GM12878 (cell line): Measurements from ENCODE around the gene TNFSF12. TPM values are rescaled to one million over a fixed set of nuclear protein-coding genes. Genes with fewer than 3 reads are reported as not detected.

ENCODE experiments used
- ATAC-seq: fragments of 200-7000 bp; cut with Tn5 transposase; 3 replicates; pipeline ENCODE4 v1.9.1; 2020; ENCODE audit warnings: mild to moderate bottlenecking, moderate library complexity
- BruUV-seq: library from RNA; stranded (reverse); fragments of 400-500 nt; replicated peaks from 2 replicates; lab custom pipeline; 2021; lab: Mats Ljungman, UMichigan
- CTCF ChIA-PET: fragments of 300-600 bp; sonication (Branson Sonifier 250); formaldehyde crosslinking; extraction: SDS; loops from one replicate; lab custom pipeline; 2021; ENCODE audit warnings: inconsistent platforms; lab: Yijun Ruan, JAX
- POLR2A ChIA-PET: fragments of 350-600 bp; formaldehyde crosslinking; extraction: SDS; loops from one replicate; lab custom pipeline; 2021; ENCODE audit warnings: inconsistent platforms; lab: Charles Lee
- RAD21 ChIA-PET: fragments of 300-600 bp; sonication (Branson Sonifier 250); formaldehyde crosslinking; loops from one replicate; lab custom pipeline; 2023; ENCODE audit warnings: antibody characterized with exemption; ENCODE audit not compliant: unreplicated experiment; lab: Charles Lee
- SMC1A ChIA-PET: fragments of 300-600 bp; sonication (Branson Sonifier 250); formaldehyde crosslinking; loops from one replicate; lab custom pipeline; 2023; ENCODE audit not compliant: unreplicated experiment, uncharacterized antibody; lab: Charles Lee
- DNase-seq: peaks from one replicate; pipeline ENCODE4 v3.0.0-alpha.2; 2011; ENCODE audit warnings: low read depth, low spot score
- FAIRE-seq: peaks from 3 replicates; lab custom pipeline; 2011; peaks lifted over from hg19 to GRCh38; lab: Jason Lieb, UNC
- H2AFZ ChIP-seq: 2 replicates; pipeline ENCODE4 v1.6.0; 2011; ENCODE audit warnings: low read depth, low read length, control low read depth; ENCODE audit not compliant: control insufficient read depth
- H3K27ac ChIP-seq: 2 replicates; pipeline ENCODE4 v1.5.1; 2011; ENCODE audit warnings: control low read depth; ENCODE audit not compliant: control insufficient read depth, insufficient read depth
- H3K27me3 ChIP-seq, 2 experiments: replicated peaks in 1 of 2; 2 replicates each; pipeline versions ENCODE4 v1.6.0 to v1.6.1; 2011; ENCODE audit warnings: low read length in 1 of 2; ENCODE audit not compliant: control insufficient read depth in 2 of 2, insufficient read depth in 2 of 2
- H3K36me3 ChIP-seq, 2 experiments: 2 replicates each; pipeline ENCODE4 v1.5.1; 2011; ENCODE audit warnings: low read length in 1 of 2; ENCODE audit not compliant: control insufficient read depth in 2 of 2, insufficient read depth in 2 of 2
- H3K4me1 ChIP-seq: 2 replicates; pipeline ENCODE4 v1.6.1; 2011; ENCODE audit warnings: mild to moderate bottlenecking, low read length, moderate library complexity, mixed read lengths; ENCODE audit not compliant: control insufficient read depth, insufficient read depth
- H3K4me2 ChIP-seq: 2 replicates; pipeline ENCODE4 v1.6.0; 2011; ENCODE audit warnings: control low read depth; ENCODE audit not compliant: control insufficient read depth, insufficient read depth
- H3K4me3 ChIP-seq: fragments of 200-600 bp; sonication (generic); 2 replicates; pipeline ENCODE4 v1.5.1; 2016
- H3K79me2 ChIP-seq: 2 replicates; pipeline ENCODE4 v1.6.0; 2011; ENCODE audit warnings: low read length; ENCODE audit not compliant: control insufficient read depth, insufficient read depth
- H3K9ac ChIP-seq: 2 replicates; pipeline ENCODE4 v1.8.0; 2011; ENCODE audit warnings: low read length, control low read depth, mixed read lengths; ENCODE audit not compliant: control insufficient read depth, insufficient read depth
- H3K9me3 ChIP-seq: replicated peaks from 3 replicates; pipeline ENCODE4 v1.5.1; 2011; ENCODE audit warnings: mild to moderate bottlenecking, low read length; ENCODE audit not compliant: control insufficient read depth, insufficient read depth
- H4K20me1 ChIP-seq: 2 replicates; pipeline ENCODE4 v1.6.0; 2011; ENCODE audit not compliant: control insufficient read depth, insufficient read depth
- ATF2 ChIP-seq: IDR thresholded peaks from 2 replicates; pipeline ENCODE4 v1.6.1; 2012; ENCODE audit warnings: low read length, inconsistent platforms
- CBX3 ChIP-seq: fragments of 200-600 bp; sonication (generic); IDR thresholded peaks from 2 replicates; pipeline ENCODE4 v1.6.1; 2016; ENCODE audit warnings: low read depth, borderline replicate concordance
- CBX5 ChIP-seq: sonication (generic); IDR thresholded peaks from 2 replicates; pipeline ENCODE4 v1.6.1; 2016; ENCODE audit warnings: low read depth, moderate library complexity, mild to moderate bottlenecking, inconsistent platforms
- CREM ChIP-seq: IDR thresholded peaks from 2 replicates; pipeline ENCODE4 v1.6.1; 2014; ENCODE audit warnings: antibody characterized with exemption, low read depth
- ESRRA ChIP-seq: IDR thresholded peaks from 2 replicates; pipeline ENCODE4 v1.6.1; 2012; ENCODE audit warnings: mild to moderate bottlenecking, low read length, improper control_type of control experiment
- KDM1A ChIP-seq: fragments of 200-600 bp; sonication (generic); IDR thresholded peaks from 2 replicates; pipeline ENCODE4 v1.6.1; 2016; ENCODE audit warnings: borderline replicate concordance
- MAX ChIP-seq: IDR thresholded peaks from 2 replicates; pipeline ENCODE4 v1.6.1; 2012; ENCODE audit warnings: low read depth, low read length, improper control_type of control experiment
- NFXL1 ChIP-seq: fragments of 450-650 bp; IDR thresholded peaks from 2 replicates; pipeline ENCODE4 v1.6.1; 2017; ENCODE audit warnings: antibody characterized with exemption, mild to moderate bottlenecking, borderline replicate concordance
- NKRF ChIP-seq: fragments of 450-650 bp; conservative IDR thresholded peaks from 2 replicates; pipeline ENCODE4 v1.6.1; 2017; ENCODE audit warnings: mild to moderate bottlenecking, moderate library complexity
- NR2C1 ChIP-seq: fragments of 450-650 bp; IDR thresholded peaks from 2 replicates; pipeline ENCODE4 v1.6.1; 2017; ENCODE audit warnings: antibody characterized with exemption, mild to moderate bottlenecking, moderate library complexity
- RELA ChIP-seq: fragments of 450-650 bp; IDR thresholded peaks from 2 replicates; pipeline ENCODE4 v1.8.0; 2014; ENCODE audit warnings: borderline replicate concordance; ENCODE audit not compliant: partially characterized antibody
- SPI1 ChIP-seq: IDR thresholded peaks from 2 replicates; pipeline ENCODE4 v1.6.1; 2011; ENCODE audit warnings: low read depth, mild to moderate bottlenecking, low read length, moderate library complexity, borderline replicate concordance; ENCODE audit not compliant: insufficient read depth
- TBL1XR1 ChIP-seq: IDR thresholded peaks from 2 replicates; pipeline ENCODE4 v1.6.1; 2012; ENCODE audit warnings: low read depth, low read length, improper control_type of control experiment
- TCF7 ChIP-seq: IDR thresholded peaks from 2 replicates; pipeline ENCODE4 v1.6.1; 2014; ENCODE audit warnings: antibody characterized with exemption, borderline replicate concordance
- ZBTB33 ChIP-seq: fragments of 450-650 bp; IDR thresholded peaks from 2 replicates; pipeline ENCODE4 v1.6.1; 2017; ENCODE audit warnings: mild to moderate bottlenecking
- ZNF24 ChIP-seq: fragments of 450-650 bp; IDR thresholded peaks from 2 replicates; pipeline ENCODE4 v1.6.1; 2017; ENCODE audit warnings: antibody characterized with exemption, mild to moderate bottlenecking
- ZZZ3 ChIP-seq: IDR thresholded peaks from 2 replicates; pipeline ENCODE4 v1.6.1; 2011; ENCODE audit warnings: low read depth; ENCODE audit not compliant: control insufficient read depth, insufficient read length
- WGBS: methylation state at CpG from one replicate; pipeline ENCODE4 v1.1.6; 2016; ENCODE audit warnings: low lambda C conversion rate; ENCODE audit not compliant: insufficient replicate concordance, insufficient coverage; ENCODE audit errors: missing lambda C conversion rate; 5-methylcytosine and 5-hydroxymethylcytosine counted together
- in situ Hi-C: fragments of 300-500 bp; cut with MboI; formaldehyde crosslinking; loops from 9 replicates; pipeline ENCODE4 v1.14.3; 2018; ENCODE audit warnings: mixed read lengths
- intact Hi-C: fragments of 100-400 bp; cut with micrococcal nuclease; formaldehyde crosslinking; loops from one replicate; pipeline ENCODE4 v1.14.2; 2022; ENCODE audit not compliant: unreplicated experiment
- polyA plus RNA-seq, 11 experiments: library from polyadenylated mRNA; depleted of rRNA in 4 of 11; unstranded in 6 of 11; stranded (reverse) in 5 of 11; fragments of >200 nt; fragmentation: Nextera tagmentation in 4 of 11; fragmentation: Illumina TruSeq in 1 of 11; extraction: Ambion mirVana in 4 of 11; extraction: Trizol in 1 of 11; gene quantifications; 1 replicate in 1 of 11; 2 replicates in 10 of 11; pipeline versions ENCODE4 v1.2.1 to v1.2.3, GENCODE V29; 2011 to 2016; ENCODE audit warnings: inconsistent platforms in 2 of 11, missing spikeins in 2 of 11, low read depth in 1 of 11
- total RNA-seq, 4 experiments: library from RNA; depleted of rRNA in 3 of 4; stranded (reverse); fragments of >200 nt in 3 of 4; fragmentation: Illumina TruSeq in 1 of 4; extraction: Trizol in 1 of 4; gene quantifications; 2 replicates each; pipeline versions ENCODE4 v1.2.1 to v1.2.3, GENCODE V29; 2013 to 2021

Gene TNFSF12
- total and polyA plus RNA-seq, 10 of the 15 experiments (the other 5 are each of a cell fraction or from before 2014, with no cell fraction given): 0.32 to 7.0 (median 2.6) TPM

- 86% methylated on average over 12 of the region's 12 CpGs for WGBS
- BruUV-seq: no TSS peak
- FAIRE-seq (no peak), ATAC-seq (no peak), DNase-seq (no peak)
- Histone ChIP-seq H3K9me3 (no peaks in the 10 kb centered on the region), H3K36me3 (no peaks in the 10 kb centered on the region), H3K27ac (no peak overlapping the region), H3K4me1 (peaks cover 51% of the 10 kb centered on the region), H3K27me3 (no peaks in the 10 kb centered on the region), H3K4me3 (no peak overlapping the region), H3K4me2 (no peak overlapping the region), H4K20me1 (no peaks in the 10 kb centered on the region), H3K79me2 (peaks cover 3% of the 10 kb centered on the region), H2AFZ (no peak overlapping the region), H3K9ac (no peak overlapping the region)
- intact Hi-C loops: no loop called here
- no peak for TF ChIP-seq ZZZ3
- TF ChIP-seq ESRRA: no peak
- TF ChIP-seq CBX3: no peak
- TF ChIP-seq RELA: no peak
- TF ChIP-seq ZBTB33: no peak
- no peak for TF ChIP-seq CREM
- no peak for TF ChIP-seq TCF7
- TF ChIP-seq CBX5: no peak
- no peak for TF ChIP-seq MAX
- no peak for TF ChIP-seq NFXL1
- no peak for TF ChIP-seq ZNF24
- no peak for TF ChIP-seq TBL1XR1
- no peak for TF ChIP-seq SPI1
- TF ChIP-seq KDM1A: no peak
- no peak for TF ChIP-seq NKRF
- no peak for TF ChIP-seq ATF2
- TF ChIP-seq NR2C1: no peak
- in situ Hi-C loops: loop anchor here (25.0 kb wide), 1 partner anchor 519 kb away; the partner anchor contains the start of genes SLC16A11 and SLC16A13
- POLR2A ChIA-PET: interaction anchor here (0.6 to 2.7 kb wide), 2 partner anchors 12 to 28 kb away, joined by 5 to 7 read pairs; partner anchors contain the start of gene MPDU1
- SMC1A ChIA-PET: interaction anchor here (1.6 to 4.9 kb wide), 3 partner anchors 41 to 121 kb away, joined by 3 to 35 read pairs (median 17); partner anchors contain the start of gene TMEM102
- CTCF ChIA-PET: interaction anchor here (4.2 to 6.2 kb wide), 3 partner anchors 31 to 201 kb away, joined by 17 to 192 read pairs (median 145); partner anchors contain the start of gene TMEM95
- RAD21 ChIA-PET: interaction anchor here (4.9 kb wide), 1 partner anchor 201 kb away, joined by 31 read pairs; the partner anchor contains the start of gene TMEM95
Observed at GRCh38 chr17:7556627-7557026, 7.8 kb downstream of the TNFSF12 start.
